Measurements from ENCODE around the gene HYAL3. TPM values are rescaled to one million over a fixed set of nuclear protein-coding genes. Genes with fewer than 3 reads are reported as not detected.

HYAL3 gene
- total RNA-seq, 4 donors from 2014 or later = 1.2 to 17.9 (median 1.8) TPM

- Histone ChIP-seq H3K27me3 (no peaks in the 10 kb centered on the region), H3K27ac (peak within 1 kb of the TSS; percentile 85 to 98 (median 97)), H3K4me3 (peak within 1 kb of the TSS; percentile 45 to 63 (median 48)), H3K36me3 (no peaks in the 10 kb centered on the region), H3K4me1 (peaks cover 0 to 100% (median 72%) of the 10 kb centered on the region in 4 donors), H3K9me3 (no peaks in the 10 kb centered on the region)
- TF ChIP-seq POLR2A (IDR thresholded peaks at IDR 0.05) (peak; percentile 48 to 54), EP300 (IDR thresholded peaks at IDR 0.05) (peak; percentile 8 to 96), CTCF (IDR thresholded peaks at IDR 0.05) (peak in 1 of 5 experiments; percentile 14)
- DNase-seq (ENCODE audit: low spot score in 2 of 2) = peak in 1 of 2 donors; percentile 59
- WGBS, 2 donors = 13 to 18% methylated on average over 16 to 19 of the region's 21 CpGs
These were observed 30.3 kb downstream of the HYAL3 start, which contains the start of gene SEMA3B for GRCh38 chr3:50268703-50269451. TSS of gene SEMA3B (plus strand) at chr3:50269147. CDS start at chr3:50269241, 94 bp downstream.

- TF ChIP-seq POLR2A (IDR thresholded peaks at IDR 0.05) (no peak), EP300 (IDR thresholded peaks at IDR 0.05) (no peak), CTCF (IDR thresholded peaks at IDR 0.05) (no peak)
- no peak for DNase-seq (ENCODE audit: low spot score in 2 of 2)
- H3K4me1 ChIP-seq = peaks cover 0 to 100% (median 73%) of the 10 kb centered on the region in 4 donors
- no peaks in the 10 kb centered on the region for H3K27me3 ChIP-seq
- H3K36me3 ChIP-seq = no peaks in the 10 kb centered on the region
- H3K4me3 ChIP-seq = peak overlapping the region in 2 of 4 donors; percentile 38 to 63
- H3K9me3 ChIP-seq = no peaks in the 10 kb centered on the region
- peak overlapping the region; percentile 85 to 98 (median 97) for H3K27ac ChIP-seq
- WGBS, 2 donors = 17 to 27% methylated on average over 3 of the region's 3 CpGs
These were observed 30.9 kb downstream of the HYAL3 start for GRCh38 chr3:50268276-50268675.

DNA sequence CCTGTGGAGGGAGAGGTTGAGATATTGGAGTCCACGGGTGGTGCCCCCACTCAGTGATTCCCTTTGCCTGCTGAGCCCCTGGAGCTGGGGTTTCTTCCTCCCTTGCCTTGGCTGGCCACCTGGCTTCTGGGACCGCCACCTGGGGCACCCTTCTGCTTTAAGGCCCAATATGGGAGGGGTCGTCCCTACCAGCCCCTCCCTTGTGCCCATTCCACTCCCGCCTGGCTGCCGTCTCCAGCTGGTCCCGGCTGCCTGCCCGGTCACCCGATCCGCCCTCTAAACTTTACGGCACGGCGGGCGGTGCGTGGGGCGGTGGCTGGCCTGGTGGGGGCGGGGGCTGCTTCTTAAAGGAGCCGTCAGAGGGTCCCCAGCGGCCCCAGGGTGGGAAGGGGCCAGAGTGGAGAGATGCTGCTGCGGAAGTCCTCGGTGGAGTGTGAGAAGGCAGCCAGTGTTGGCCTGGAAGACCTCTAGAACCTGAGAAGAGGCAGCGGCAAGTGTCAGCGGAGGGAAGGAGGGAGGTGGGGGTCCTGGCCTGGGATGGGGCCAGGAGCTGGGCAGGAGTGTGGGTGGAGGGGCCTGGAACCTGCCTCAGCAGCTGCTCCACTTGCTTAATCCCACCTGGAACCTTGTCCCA, 31.8 kb downstream of the HYAL3 start:
- Histone ChIP-seq H3K9me3 (no peaks in the 10 kb centered on the region), H3K27me3 (no peaks in the 10 kb centered on the region), H3K27ac (peak overlapping the region; percentile 85 to 98 (median 97)), H3K36me3 (no peaks in the 10 kb centered on the region), H3K4me3 (peak overlapping the region; percentile 30 to 63 (median 44)), H3K4me1 (peaks cover 0 to 100% (median 73%) of the 10 kb centered on the region in 4 donors)
- WGBS, 2 donors = 10 to 16% methylated on average over 5 to 17 of the region's 22 CpGs
- DNase-seq (ENCODE audit: low spot score in 2 of 2) = peak; percentile 53 to 59
- TF ChIP-seq CTCF (IDR thresholded peaks at IDR 0.05) (peak in 1 of 5 experiments; percentile 12), POLR2A (IDR thresholded peaks at IDR 0.05) (peak in 1 of 2 donors; percentile 62), EP300 (IDR thresholded peaks at IDR 0.05) (peak; percentile 45 to 77)

DNA sequence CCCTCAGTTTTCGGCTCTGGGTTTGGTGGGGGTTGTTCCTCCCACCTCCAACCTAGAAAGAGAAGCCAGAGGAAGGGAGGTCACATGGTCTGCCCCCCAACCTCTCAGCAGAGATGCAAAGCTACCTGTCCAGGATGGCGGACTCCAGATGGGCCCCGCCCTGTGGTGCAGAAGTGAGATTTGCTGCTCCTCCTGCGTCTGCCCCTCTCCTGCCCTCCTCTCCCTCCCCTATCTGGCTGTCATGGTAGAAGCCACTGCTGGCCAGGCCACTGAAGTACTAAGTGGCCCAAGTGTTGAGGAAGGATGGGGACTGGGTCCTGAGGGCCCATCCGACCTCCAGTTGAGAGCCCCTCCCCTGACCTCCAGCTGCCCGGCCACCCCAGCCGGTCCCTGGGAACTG, 32.4 kb downstream of the HYAL3 start:
- Histone ChIP-seq H3K36me3 (no peaks in the 10 kb centered on the region), H3K27me3 (no peaks in the 10 kb centered on the region), H3K4me1 (peaks cover 0 to 100% (median 70%) of the 10 kb centered on the region in 4 donors), H3K27ac (peak overlapping the region; percentile 85 to 98 (median 97)), H3K4me3 (peak overlapping the region; percentile 30 to 63 (median 44)), H3K9me3 (no peaks in the 10 kb centered on the region)
- TF ChIP-seq EP300 (IDR thresholded peaks at IDR 0.05) = no peak
- TF ChIP-seq CTCF (IDR thresholded peaks at IDR 0.05) = peak in 1 of 5 experiments; percentile 17
- TF ChIP-seq POLR2A (IDR thresholded peaks at IDR 0.05) = no peak
- 32 to 35% methylated on average over 7 of the region's 7 CpGs for WGBS, 2 donors
- DNase-seq (ENCODE audit: low spot score in 2 of 2) = no peak

Measured in tibial nerve (tissue), 4 donors.